Left lung (tissue), 14 donors: ENCODE results near the gene SOHLH2. TPM values are rescaled to one million over a fixed set of nuclear protein-coding genes. Genes with fewer than 3 reads are reported as not detected.

ENCODE experiments used
- ATAC-seq: fragments of 200-7000 bp; cut with Tn5 transposase; one replicate; pipeline ENCODE4 v1.9.1; 2020; ENCODE audit warnings: moderate library complexity
- DNase-seq, 4 donors: peaks; one replicate each; pipeline ENCODE4 v3.0.0-alpha.2; 2013 to 2020
- H3K27ac ChIP-seq, 2 donors: fragments of 200-600 bp; sonication (generic) in 1 of 2; one replicate each; pipeline versions ENCODE4 v1.5.0 to v1.8.0; 2020 to 2021
- H3K27me3 ChIP-seq, 2 donors: fragments of 200-600 bp; sonication (generic) in 1 of 2; one replicate each; pipeline versions ENCODE4 v1.5.0 to v1.8.0; 2020 to 2021
- H3K36me3 ChIP-seq, 2 donors: fragments of 200-600 bp; sonication (generic) in 1 of 2; one replicate each; pipeline versions ENCODE4 v1.5.0 to v1.8.0; 2020 to 2021
- H3K4me1 ChIP-seq, 2 donors: fragments of 200-600 bp; one replicate each; pipeline ENCODE4 v1.8.0; 2021
- H3K4me3 ChIP-seq, 2 donors: fragments of 200-600 bp; sonication (generic) in 1 of 2; one replicate each; pipeline versions ENCODE4 v1.5.0 to v1.8.0; 2020 to 2021; ENCODE audit warnings: mild to moderate bottlenecking in 1 of 2
- H3K9me3 ChIP-seq, 2 donors: fragments of 200-600 bp; sonication (generic) in 1 of 2; one replicate each; pipeline versions ENCODE4 v1.5.0 to v1.8.0; 2020 to 2021
- intact Hi-C, 2 donors: fragments of 100-400 bp; cut with DNase I; formaldehyde crosslinking; loops; one replicate each; pipeline versions ENCODE4 v1.11.2 to v1.14.2; 2022
- long read RNA-seq, 12 donors: library from polyadenylated mRNA in 2 of 12; unstranded in 2 of 12; transcript quantifications; one replicate each; pipeline ENCODE4 v2.0.0 and lab custom pipeline, GENCODE V29; 2019 to 2026
- polyA plus RNA-seq, 6 donors: library from polyadenylated mRNA; unstranded; fragments of 120-200 nt; gene quantifications; one replicate each; pipeline ENCODE4 v1.2.1, GENCODE V29; 2013; ENCODE audit not compliant: insufficient read length in 6 of 6
- total RNA-seq, 2 donors: library from RNA; stranded (reverse); fragmentation: NEBNext Ultra II Directional; extraction: Animal tissue kit (Norgen Biotek cat#: 25700); gene quantifications; one replicate each; pipeline ENCODE4 v1.2.1, GENCODE V29; 2021
- TF ChIP-seq, protein P1 (sequence below), 2 donors: fragments of 200-600 bp; sonication (generic) in 1 of 2; IDR thresholded peaks; one replicate each; pipeline versions ENCODE4 v1.5.0 to v1.8.0; 2021; ENCODE audit warnings: antibody characterized with exemption in 2 of 2
- donor health status: DM: no; HTN: yes; CAD: no.
- donor health status: DM: no; HTN: no; CAD: no.

Gene SOHLH2, protein sequence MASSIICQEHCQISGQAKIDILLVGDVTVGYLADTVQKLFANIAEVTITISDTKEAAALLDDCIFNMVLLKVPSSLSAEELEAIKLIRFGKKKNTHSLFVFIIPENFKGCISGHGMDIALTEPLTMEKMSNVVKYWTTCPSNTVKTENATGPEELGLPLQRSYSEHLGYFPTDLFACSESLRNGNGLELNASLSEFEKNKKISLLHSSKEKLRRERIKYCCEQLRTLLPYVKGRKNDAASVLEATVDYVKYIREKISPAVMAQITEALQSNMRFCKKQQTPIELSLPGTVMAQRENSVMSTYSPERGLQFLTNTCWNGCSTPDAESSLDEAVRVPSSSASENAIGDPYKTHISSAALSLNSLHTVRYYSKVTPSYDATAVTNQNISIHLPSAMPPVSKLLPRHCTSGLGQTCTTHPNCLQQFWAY
- total RNA-seq (under 1 TPM in 1 of 2 donors, not detected in 1; 0.29 TPM), polyA plus RNA-seq (1 to 10 TPM in 5 of 6 donors, under 1 TPM in 1; 0.92 to 4.8 (median 2.9) TPM)
- long read RNA-seq, donor 1, result 0 reads
- long read RNA-seq, donor 2, result 0 reads
- long read RNA-seq, donor 3, result 0 reads
- long read RNA-seq, donor 4, result 0 reads
- long read RNA-seq, donor 5, result 0 reads
- long read RNA-seq, donor 6, result 0 reads
- long read RNA-seq, donor 7, result 0 reads
- long read RNA-seq, donor 8, result 0 reads
- long read RNA-seq, donor 9, result 0 reads
- long read RNA-seq, donor 10, result 0 reads
- long read RNA-seq, donor 11, result 0 reads
- long read RNA-seq, donor 12, result 0 reads

DNA sequence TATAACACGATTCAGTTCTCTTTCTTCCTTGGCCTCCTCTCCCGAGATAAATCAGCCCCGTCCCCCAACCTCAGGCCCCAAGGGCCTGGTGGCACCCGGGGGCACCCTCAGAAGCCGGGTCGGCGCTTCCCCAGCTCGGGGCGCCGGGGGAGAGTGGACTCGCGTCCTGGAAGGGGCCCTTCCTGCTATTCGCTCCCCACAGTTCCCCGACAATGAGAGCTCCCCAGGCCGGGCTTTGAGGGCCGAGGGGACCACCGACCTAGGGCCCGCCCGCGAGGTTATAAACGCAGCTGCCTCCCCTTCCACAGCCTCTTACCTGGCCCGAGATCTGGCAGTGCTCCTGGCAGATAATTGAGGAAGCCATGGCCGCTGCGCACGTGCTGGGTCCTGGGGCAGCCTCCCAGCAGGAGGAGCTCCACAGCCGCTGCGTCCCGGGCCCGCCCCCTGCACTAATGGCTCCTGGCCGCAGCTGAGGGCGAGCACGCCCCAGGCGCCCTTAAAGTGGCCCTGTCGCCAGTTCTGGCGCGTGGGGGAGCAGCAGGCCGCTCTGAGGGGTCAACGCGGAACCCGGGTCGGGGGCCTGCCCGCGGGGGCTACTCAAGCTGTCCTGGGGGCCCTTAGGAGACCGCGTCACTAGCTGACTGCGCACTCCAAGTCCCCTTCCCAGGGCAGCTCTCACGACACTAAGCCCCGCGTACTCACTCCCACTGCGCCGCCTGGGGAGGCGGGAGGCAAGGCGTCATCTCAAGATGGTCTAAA, at the start of gene SOHLH2:
Gene SOHLH2, minus strand, starts transcription at position 394 of the 759 bp plus-strand sequence. Its CDS starts 30 bp downstream, at position 364.
- Histone ChIP-seq H3K36me3 (no peaks in the 10 kb centered on the region), H3K9me3 (peaks cover 0 to 19% of the 10 kb centered on the region in 2 donors), H3K4me3 (no peak within 1 kb of the TSS), H3K4me1 (no peaks in the 10 kb centered on the region), H3K27ac (no peak within 1 kb of the TSS), H3K27me3 (peaks cover 0 to 4% of the 10 kb centered on the region in 2 donors)
- ATAC-seq (no peak), DNase-seq (peak in 1 of 4 donors; percentile 73)
- intact Hi-C loops, result no loop called here
- TF ChIP-seq, protein P1, sequence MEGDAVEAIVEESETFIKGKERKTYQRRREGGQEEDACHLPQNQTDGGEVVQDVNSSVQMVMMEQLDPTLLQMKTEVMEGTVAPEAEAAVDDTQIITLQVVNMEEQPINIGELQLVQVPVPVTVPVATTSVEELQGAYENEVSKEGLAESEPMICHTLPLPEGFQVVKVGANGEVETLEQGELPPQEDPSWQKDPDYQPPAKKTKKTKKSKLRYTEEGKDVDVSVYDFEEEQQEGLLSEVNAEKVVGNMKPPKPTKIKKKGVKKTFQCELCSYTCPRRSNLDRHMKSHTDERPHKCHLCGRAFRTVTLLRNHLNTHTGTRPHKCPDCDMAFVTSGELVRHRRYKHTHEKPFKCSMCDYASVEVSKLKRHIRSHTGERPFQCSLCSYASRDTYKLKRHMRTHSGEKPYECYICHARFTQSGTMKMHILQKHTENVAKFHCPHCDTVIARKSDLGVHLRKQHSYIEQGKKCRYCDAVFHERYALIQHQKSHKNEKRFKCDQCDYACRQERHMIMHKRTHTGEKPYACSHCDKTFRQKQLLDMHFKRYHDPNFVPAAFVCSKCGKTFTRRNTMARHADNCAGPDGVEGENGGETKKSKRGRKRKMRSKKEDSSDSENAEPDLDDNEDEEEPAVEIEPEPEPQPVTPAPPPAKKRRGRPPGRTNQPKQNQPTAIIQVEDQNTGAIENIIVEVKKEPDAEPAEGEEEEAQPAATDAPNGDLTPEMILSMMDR (IDR thresholded peaks at IDR 0.05), result no peak

DNA sequence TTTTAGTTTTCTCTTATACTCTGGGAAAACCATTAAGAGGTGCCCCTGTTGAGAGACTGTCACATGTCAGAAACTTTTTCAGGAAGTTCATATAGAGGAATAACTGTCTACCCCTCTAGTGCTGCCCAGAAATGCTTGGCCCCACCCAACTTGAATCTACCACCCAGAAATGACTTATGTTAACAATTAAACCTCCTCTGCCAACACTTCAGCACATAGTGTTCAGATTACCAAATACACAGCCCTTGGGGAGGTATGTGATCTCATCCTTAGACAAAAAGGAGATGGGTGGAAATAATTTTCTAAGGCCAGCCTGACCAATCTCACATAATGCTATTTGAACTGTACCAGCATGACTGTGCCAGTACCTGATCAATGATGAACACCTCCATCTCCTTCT, 47.6 kb upstream of the SOHLH2 start:
- Histone ChIP-seq H3K4me1 (no peaks in the 10 kb centered on the region), H3K27me3 (no peaks in the 10 kb centered on the region), H3K4me3 (no peak overlapping the region), H3K36me3 (no peaks in the 10 kb centered on the region), H3K27ac (no peak overlapping the region), H3K9me3 (no peaks in the 10 kb centered on the region)
- ATAC-seq, result peak; percentile 66
- no peak for DNase-seq
- intact Hi-C loops, result no loop called here
- TF ChIP-seq, protein P1 (IDR thresholded peaks at IDR 0.05), result no peak

DNA sequence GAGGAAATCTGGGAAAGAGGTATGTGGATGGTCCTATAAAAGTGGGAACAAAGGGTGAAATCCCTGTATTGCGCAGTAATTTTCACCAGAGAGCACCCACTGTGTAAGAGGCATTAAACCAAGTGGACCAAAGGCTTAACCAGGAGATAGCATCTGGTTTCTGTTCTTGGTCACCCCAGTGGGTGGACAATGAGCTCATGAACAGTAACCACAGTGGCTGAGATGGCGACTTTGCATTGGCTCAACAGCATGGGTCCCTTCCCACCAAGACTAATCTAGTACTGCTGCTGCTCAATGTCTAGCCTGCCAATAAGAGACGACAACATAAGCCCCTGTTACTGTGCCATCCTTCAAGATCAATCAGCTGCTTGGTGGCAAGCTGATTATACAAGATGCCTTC, 46.7 kb upstream of the SOHLH2 start:
- Histone ChIP-seq H3K9me3 (no peaks in the 10 kb centered on the region), H3K4me3 (no peak overlapping the region), H3K27me3 (no peaks in the 10 kb centered on the region), H3K4me1 (no peaks in the 10 kb centered on the region), H3K27ac (no peak overlapping the region), H3K36me3 (no peaks in the 10 kb centered on the region)
- intact Hi-C loops, result no loop called here
- DNase-seq, result no peak
- TF ChIP-seq, protein P1 (IDR thresholded peaks at IDR 0.05), result no peak
- no peak for ATAC-seq

DNA sequence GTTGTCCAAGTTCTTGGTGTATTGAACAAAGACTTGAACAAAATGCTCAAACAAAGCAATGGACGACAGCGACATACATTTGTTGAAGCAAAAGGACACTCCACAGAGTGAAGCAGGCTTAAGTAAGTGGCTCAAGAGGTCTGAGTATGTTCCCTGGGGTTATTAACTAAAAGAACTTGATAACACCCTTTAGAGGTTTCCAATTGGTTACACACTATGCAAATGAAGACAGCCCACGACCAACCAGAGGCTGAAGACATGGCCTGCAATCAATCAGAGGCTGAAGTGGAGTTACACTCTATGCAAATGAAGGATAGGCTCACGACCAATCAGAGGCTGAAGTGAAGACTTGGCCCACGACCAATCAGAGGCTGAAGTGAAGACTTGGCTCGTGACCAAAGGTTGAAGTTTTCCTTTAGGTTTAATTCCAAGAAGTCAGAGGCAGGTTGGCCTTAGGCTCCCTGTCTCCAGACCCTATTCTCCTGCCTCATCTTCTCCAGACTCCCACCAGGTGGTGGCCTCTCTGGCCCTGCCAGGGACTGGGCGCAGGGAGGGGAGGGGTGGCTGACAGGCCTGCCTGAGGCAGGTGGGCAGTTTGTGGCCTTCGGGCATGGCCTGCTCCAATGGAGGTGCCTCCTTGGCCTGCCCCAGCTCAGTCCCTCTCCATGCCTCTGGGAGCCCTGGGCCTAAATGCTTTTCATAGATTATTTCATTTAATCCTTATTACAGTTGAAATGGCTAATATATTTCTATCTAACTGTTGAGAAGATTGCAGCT, 45.2 kb upstream of the SOHLH2 start:
- Histone ChIP-seq H3K4me3 (no peak overlapping the region), H3K27me3 (no peaks in the 10 kb centered on the region), H3K36me3 (no peaks in the 10 kb centered on the region), H3K9me3 (no peaks in the 10 kb centered on the region), H3K4me1 (no peaks in the 10 kb centered on the region), H3K27ac (no peak overlapping the region)
- DNase-seq (peak in 1 of 4 donors; percentile 66), ATAC-seq (peak; percentile 66)
- TF ChIP-seq, protein P1 (IDR thresholded peaks at IDR 0.05), result no peak
- intact Hi-C loops, result no loop called here
